Dermis blood vessel endothelial cell (primary cell): ENCODE results near the gene LEFTY1. TPM values are rescaled to one million over a fixed set of nuclear protein-coding genes. Genes with fewer than 3 reads are reported as not detected.
"Not testable (repeated sequence)": the region's sequence is repeated elsewhere in the genome, so short reads cannot be mapped to it uniquely, and the experiment has no call there.

Experiments
- DNase-seq: peaks from one replicate; pipeline ENCODE4 v3.0.0; 2010
- total RNA-seq: library from RNA; depleted of rRNA; stranded (reverse); fragments of >200 nt; gene quantifications from 2 replicates; pipeline ENCODE4 v1.2.3, GENCODE V29; 2014

Gene LEFTY1
- total RNA-seq, result 0.19 TPM in 1 of 2 replicates, not detected in the other

DNA sequence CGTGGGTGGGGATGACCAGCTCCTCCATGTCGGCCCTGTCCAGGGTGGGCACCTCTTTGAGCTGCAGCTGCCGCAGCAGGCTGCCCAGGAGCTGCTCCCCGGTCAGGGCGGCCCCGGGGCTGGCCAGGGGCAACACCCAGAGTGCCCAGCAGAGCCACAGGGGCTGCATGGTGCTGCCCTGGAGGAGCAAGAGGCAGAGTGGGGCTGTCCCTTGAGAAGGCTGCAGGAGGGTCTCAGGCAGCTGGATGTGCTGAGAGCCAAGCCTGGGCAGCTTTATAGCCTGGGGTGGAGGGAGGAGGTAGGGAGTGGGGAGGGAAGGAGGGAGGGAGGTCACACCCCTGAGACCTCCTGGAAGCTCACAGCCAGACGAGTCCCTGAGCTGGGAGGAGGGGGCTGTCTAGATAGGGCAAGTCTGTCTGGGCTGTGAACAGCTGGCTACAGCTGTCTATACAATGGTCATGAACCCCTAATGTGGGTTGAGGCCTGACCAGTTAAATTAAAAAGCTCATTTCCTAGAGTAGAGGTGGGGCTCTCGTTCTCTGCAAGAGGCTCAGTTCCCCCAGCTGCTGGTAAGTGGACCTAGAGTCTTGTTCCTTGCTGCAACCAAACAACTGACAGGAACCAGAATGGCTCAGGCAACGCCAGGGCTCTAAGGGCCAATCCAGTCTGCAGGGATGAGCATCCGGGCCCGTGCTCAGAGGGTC lies at the start of gene LEFTY1:
LEFTY1 (minus strand) TSS at position 249 of the 704 bp plus-strand sequence; CDS start at position 169, 80 bp downstream.
- no peak for DNase-seq

DNA sequence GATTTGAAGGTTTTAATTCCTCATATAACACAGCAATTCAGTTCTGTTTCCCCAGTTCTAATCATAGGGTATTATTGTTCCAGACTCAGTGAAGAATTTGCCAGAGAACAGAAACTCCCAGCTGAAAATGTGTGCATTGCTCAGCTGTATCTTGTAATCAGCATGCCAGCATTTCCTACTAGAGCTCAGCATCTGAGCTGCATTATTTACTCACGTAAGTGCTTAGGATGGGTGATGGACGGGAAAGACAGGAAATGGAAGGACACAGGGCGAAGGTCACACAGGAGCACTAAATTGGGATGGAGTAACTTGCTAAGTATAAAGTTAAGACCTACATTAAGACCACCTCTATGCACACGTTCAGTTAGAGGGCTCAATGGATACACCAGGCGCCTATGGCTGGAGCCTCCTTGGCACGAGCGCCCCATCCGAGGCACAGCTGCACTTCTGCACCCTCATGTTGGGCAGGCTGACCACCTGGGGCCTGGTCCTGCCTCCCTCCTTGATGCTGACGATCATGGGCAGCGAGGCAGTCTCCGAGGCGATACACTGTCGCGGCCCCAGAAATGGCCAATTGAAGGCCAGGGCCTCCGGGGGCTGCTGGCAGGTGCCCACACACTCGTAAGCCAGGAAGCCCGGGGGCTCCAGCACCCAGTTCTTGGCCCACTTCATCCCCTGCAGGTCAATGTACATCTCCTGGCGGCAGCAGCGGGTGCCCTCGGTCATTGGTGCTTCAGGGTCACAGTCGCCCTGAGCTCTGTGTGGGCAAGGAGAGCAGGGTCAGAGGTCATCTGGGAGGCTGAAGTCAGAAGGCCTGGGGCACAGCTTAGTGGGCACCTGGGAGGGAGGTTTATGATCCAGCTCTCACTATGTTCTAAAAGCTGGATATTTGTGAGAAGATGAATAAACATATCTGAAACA lies 48.4 kb upstream of the LEFTY1 start:
- no peak for DNase-seq

DNA sequence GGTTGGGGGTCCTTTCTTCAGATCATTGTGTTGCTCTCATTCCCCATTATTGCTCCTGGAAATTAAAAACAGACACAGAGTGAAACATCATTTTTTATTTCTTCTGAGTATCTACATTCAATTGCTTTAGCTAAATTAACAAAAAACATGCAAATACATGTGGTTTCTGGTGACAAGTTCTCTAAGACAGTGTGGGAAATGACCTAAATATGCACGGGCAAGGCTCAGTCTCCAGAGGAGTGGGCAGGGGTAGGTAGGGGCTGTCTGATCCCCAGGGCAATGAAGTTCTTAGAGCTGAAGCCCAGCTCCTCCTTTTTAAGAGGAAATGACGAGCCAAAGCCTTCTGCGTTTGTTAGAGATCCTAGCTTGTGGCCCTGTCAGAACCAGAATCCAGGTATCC lies 47.6 kb upstream of the LEFTY1 start:
- no peak for DNase-seq

DNA sequence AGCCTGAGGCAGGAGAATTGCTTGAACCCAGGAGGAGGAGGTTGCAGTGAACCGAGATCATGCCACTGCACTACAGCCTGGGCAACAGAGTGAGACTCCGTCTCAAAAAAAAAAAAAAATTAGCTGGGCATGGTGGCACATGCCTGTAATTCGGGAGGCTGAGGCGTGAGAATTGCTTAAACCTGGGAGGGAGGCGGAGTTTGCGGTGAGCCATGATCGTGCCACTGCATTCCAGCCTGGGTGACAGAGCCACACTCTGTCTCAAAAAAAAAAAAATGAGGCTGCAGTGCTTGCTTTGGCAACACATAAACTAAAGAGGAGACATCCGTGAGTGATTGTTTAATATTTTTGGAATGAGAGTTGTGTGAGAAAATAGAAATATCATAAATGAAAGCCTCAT lies 47.1 kb upstream of the LEFTY1 start:
- DNase-seq, result not testable (repeated sequence)

- DNase-seq, result no peak
These were observed 45.8 kb upstream of the LEFTY1 start for GRCh38 chr1:225934711-225935110.

DNA sequence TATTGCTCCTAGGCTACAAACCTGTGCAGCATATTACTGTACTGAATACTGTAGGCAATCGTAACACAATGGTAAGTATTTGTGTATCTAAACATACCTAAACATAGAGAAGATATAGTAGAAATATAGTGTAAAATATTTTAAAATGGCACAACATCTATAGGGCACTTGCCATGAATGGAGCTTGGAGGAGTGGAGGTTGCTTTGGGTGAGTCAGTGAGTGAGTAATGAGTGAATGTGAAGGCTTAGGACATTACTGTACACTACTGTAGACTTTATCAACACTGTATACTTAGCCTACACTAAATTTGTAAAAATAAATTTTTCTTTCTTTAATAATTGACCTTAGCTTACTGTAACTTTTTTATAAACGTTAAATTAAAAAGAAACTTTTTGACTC lies 44.1 kb upstream of the LEFTY1 start:
- no peak for DNase-seq

- no peak for DNase-seq
These were observed 42.6 kb upstream of the LEFTY1 start for GRCh38 chr1:225931270-225932136.

DNA sequence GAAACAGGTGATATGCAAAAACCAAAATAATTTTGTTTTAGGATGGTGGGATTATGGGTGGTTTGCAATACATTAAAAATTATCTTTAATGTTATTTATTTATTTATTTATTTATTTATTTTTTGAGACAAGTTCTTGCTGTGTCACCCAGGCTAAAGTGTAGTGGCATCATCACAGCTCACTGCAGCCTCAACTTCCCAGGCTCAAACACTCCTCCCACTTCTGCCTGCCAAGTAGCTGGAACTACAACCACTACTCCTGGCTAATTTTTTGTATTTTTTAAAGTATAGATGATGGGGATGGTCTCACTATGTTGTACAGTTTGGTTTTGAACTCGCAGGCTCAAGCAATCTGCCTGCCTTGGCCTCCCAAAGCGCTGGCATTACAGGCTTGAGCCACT lies 41.6 kb upstream of the LEFTY1 start:
- DNase-seq, result no peak

DNA sequence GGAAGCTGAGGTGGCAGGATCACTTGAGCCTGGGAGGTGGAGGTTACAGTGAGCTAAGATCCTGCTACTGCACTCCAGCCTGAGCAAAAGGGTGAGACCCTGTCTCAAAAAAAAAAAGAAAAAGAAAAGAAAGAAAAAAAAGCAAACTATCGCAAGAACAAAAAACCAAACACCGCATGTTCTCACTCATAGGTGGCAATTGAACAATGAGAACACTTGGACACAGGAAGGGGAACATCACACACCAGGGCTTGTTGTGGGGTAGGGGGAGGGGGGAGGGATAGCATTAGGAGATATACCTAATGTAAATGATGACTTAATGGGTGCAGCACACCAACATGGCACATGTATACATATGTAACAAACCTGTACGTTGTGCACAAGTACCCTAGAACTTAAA lies 40.5 kb upstream of the LEFTY1 start:
- not testable (repeated sequence) for DNase-seq

- DNase-seq, result no peak
These were observed 39.5 kb upstream of the LEFTY1 start for GRCh38 chr1:225928186-225929175.

- DNase-seq, result no peak
These were observed 37.7 kb upstream of the LEFTY1 start for GRCh38 chr1:225926551-225927113.

GRCh38 chr1:225923692-225924555 lies 35.0 kb upstream of the LEFTY1 start, which contains the start of gene PYCR2:
PYCR2 (minus strand) TSS chr1:225924250; CDS start chr1:225924110, 140 bp downstream.
- peak; percentile 97 for DNase-seq

- no peak for DNase-seq
These were observed 34.4 kb upstream of the LEFTY1 start for GRCh38 chr1:225923381-225923691.

GRCh38 chr1:225921734-225922709 lies 33.1 kb upstream of the LEFTY1 start:
- DNase-seq, result no peak

- peak; percentile 83 for DNase-seq
These were observed 31.0 kb upstream of the LEFTY1 start for GRCh38 chr1:225919906-225920305.

GRCh38 chr1:225918280-225918679 lies 29.3 kb upstream of the LEFTY1 start:
- no peak for DNase-seq

- DNase-seq, result no peak
These were observed 28.6 kb upstream of the LEFTY1 start for GRCh38 chr1:225917536-225917935.

GRCh38 chr1:225917101-225917500 lies 28.2 kb upstream of the LEFTY1 start:
- no peak for DNase-seq

DNA sequence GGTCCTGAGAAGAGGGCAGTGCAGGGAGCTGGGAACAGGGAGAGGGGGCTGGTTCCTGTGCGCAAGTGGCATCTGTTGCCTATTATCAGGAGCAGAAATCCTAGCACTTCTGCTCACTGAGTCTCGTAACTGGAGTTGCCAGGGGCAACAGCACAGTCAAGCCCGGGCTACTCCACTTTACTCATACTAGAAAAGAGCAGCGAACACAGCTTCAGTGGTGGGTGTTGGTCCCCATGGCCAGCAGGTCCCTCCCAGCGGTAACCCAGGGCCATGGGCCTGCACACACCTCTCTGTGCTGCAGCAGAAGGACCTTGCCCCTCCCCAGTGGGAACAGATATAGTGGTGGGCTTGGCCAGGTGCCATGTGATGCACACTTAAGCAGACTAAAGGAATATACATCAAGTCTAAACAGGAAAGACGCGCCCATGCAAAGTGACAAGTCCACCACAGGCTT lies 26.6 kb upstream of the LEFTY1 start:
- no peak for DNase-seq
